ENCODE measurements around the gene GOLGA6A.

GOLGA6A gene

DNA sequence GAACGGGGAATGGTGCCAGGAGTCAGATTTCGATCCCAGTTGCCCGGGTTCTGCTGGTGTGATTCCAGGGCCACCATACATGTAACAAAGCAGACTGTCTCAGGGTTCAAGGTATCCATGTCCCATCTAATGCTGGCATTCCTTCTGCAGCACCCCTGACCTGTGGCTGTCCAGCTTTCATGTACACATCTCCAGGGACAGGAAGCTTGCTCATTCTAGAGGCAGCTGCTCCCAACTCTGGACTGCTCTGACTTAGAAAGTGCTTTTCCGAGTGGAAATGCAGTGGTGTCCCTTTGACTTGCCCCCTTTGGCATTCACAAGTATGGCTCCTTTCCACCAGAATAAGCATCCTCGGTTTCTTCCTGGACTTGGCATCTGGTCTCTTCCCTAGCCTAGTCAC is 56.9 kb downstream of the GOLGA6A start:
- H3K36me3 ChIP-seq (ENCODE audit: insufficient read depth, low read length) = peaks cover 83% of the 10 kb centered on the region; the same call in 1 of the 2 replicates
- peaks cover 15% of the 10 kb centered on the region; the same call in 1 of the 2 replicates for H3K79me2 ChIP-seq (ENCODE audit: insufficient read depth, low read length)
- TF ChIP-seq, protein P1, sequence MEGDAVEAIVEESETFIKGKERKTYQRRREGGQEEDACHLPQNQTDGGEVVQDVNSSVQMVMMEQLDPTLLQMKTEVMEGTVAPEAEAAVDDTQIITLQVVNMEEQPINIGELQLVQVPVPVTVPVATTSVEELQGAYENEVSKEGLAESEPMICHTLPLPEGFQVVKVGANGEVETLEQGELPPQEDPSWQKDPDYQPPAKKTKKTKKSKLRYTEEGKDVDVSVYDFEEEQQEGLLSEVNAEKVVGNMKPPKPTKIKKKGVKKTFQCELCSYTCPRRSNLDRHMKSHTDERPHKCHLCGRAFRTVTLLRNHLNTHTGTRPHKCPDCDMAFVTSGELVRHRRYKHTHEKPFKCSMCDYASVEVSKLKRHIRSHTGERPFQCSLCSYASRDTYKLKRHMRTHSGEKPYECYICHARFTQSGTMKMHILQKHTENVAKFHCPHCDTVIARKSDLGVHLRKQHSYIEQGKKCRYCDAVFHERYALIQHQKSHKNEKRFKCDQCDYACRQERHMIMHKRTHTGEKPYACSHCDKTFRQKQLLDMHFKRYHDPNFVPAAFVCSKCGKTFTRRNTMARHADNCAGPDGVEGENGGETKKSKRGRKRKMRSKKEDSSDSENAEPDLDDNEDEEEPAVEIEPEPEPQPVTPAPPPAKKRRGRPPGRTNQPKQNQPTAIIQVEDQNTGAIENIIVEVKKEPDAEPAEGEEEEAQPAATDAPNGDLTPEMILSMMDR (conservative IDR thresholded peaks at IDR 0.05; ENCODE audit: low read length) = no peak
- no peak for TF ChIP-seq EZH2phosphoT487 (IDR thresholded peaks at IDR 0.05; ENCODE audit: borderline replicate concordance)
- H3F3A ChIP-seq (ENCODE audit: low read depth) = no peaks in the 10 kb centered on the region
- no peak overlapping the region for H2AFZ ChIP-seq (ENCODE audit: low read length)
- no peaks in the 10 kb centered on the region for H3K27me3 ChIP-seq (ENCODE audit: insufficient read depth, low read length, poor library complexity, severe bottlenecking)
- no peak overlapping the region for H3K4me2 ChIP-seq (ENCODE audit: low read depth, low read length, poor library complexity, severe bottlenecking)
- H3K9me3 ChIP-seq (ENCODE audit: insufficient read depth, low read depth, low read length) = no peaks in the 10 kb centered on the region
- H3K9me2 ChIP-seq (replicated peaks; ENCODE audit: low read depth, low read length) = no peaks in the 10 kb centered on the region
- H3K4me3 ChIP-seq (ENCODE audit: low read length, poor library complexity, severe bottlenecking) = no peak overlapping the region
- peaks cover 9% of the 10 kb centered on the region for H4K20me1 ChIP-seq (ENCODE audit: insufficient read depth, low read length, poor library complexity, severe bottlenecking)
- no peaks in the 10 kb centered on the region for H3K4me1 ChIP-seq (ENCODE audit: insufficient read depth, low read length, poor library complexity, severe bottlenecking)
- no peak overlapping the region for H3K9ac ChIP-seq (ENCODE audit: low read depth, low read length, poor library complexity, severe bottlenecking)

DNA sequence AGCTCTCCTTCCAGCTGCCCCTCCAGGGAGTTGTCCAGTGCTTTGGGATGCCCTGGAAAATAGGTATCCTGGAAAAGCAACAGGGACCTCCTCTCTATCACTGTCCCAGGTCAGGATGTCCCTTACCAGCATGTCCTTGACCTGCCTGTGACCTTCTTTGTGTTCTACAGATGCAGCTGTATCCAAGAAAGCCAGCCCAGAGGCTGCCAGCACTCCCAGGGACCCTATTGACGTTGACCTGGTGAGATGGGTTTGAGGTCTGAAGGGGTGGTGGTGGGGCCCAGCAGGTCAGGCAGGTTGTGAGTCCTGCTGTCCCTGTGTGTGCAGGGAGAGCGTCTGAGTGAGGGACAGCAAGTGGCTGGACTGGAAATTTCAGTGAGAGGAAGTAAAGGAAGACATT is 57.7 kb downstream of the GOLGA6A start:
- Histone ChIP-seq H3K79me2 (ENCODE audit: insufficient read depth, low read length) (peaks cover 22% of the 10 kb centered on the region), H3K4me3 (ENCODE audit: low read length, poor library complexity, severe bottlenecking) (no peak overlapping the region), H3K4me2 (ENCODE audit: low read depth, low read length, poor library complexity, severe bottlenecking) (no peak overlapping the region), H3K9ac (ENCODE audit: low read depth, low read length, poor library complexity, severe bottlenecking) (no peak overlapping the region), H4K20me1 (ENCODE audit: insufficient read depth, low read length, poor library complexity, severe bottlenecking) (peaks cover 9% of the 10 kb centered on the region), H3K36me3 (ENCODE audit: insufficient read depth, low read length) (peaks cover 84% of the 10 kb centered on the region; the same call in 1 of the 2 replicates), H3K27me3 (ENCODE audit: insufficient read depth, low read length, poor library complexity, severe bottlenecking) (no peaks in the 10 kb centered on the region), H3K9me3 (ENCODE audit: insufficient read depth, low read depth, low read length) (no peaks in the 10 kb centered on the region), H3K4me1 (ENCODE audit: insufficient read depth, low read length, poor library complexity, severe bottlenecking) (no peaks in the 10 kb centered on the region), H2AFZ (ENCODE audit: low read length) (no peak overlapping the region), H3K9me2 (replicated peaks; ENCODE audit: low read depth, low read length) (no peaks in the 10 kb centered on the region), H3F3A (ENCODE audit: low read depth) (no peaks in the 10 kb centered on the region)
- TF ChIP-seq, protein P1 (conservative IDR thresholded peaks at IDR 0.05; ENCODE audit: low read length) = no peak
- no peak for TF ChIP-seq EZH2phosphoT487 (IDR thresholded peaks at IDR 0.05; ENCODE audit: borderline replicate concordance)

DNA sequence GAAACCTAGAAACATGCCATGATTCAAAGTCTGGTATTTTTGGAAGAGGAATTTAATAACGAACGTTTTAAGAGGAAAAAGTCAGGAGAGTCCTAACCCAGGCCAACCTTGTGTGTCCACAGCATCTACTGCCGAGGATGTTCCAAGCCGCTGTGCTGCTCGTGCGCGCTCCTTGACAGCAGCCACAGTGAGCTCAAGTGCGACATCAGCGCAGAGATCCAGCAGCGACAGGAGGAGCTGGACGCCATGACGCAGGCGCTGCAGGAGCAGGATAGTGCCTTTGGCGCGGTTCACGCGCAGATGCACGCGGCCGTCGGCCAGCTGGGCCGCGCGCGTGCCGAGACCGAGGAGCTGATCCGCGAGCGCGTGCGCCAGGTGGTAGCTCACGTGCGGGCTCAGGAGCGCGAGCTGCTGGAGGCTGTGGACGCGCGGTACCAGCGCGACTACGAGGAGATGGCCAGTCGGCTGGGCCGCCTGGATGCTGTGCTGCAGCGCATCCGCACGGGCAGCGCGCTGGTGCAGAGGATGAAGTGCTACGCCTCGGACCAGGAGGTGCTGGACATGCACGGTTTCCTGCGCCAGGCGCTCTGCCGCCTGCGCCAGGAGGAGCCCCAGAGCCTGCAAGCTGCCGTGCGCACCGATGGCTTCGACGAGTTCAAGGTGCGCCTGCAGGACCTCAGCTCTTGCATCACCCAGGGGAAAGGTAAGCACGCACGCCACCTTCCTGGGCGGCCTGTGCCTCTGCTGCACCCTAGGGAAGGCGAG is 59.5 kb downstream of the GOLGA6A start:
- H2AFZ ChIP-seq (ENCODE audit: low read length) = no peak overlapping the region
- H3K4me1 ChIP-seq (ENCODE audit: insufficient read depth, low read length, poor library complexity, severe bottlenecking) = no peaks in the 10 kb centered on the region
- peaks cover 85% of the 10 kb centered on the region; the same call in 1 of the 2 replicates for H3K36me3 ChIP-seq (ENCODE audit: insufficient read depth, low read length)
- H3F3A ChIP-seq (ENCODE audit: low read depth) = no peaks in the 10 kb centered on the region
- H3K27me3 ChIP-seq (ENCODE audit: insufficient read depth, low read length, poor library complexity, severe bottlenecking) = no peaks in the 10 kb centered on the region
- no peak overlapping the region for H3K9ac ChIP-seq (ENCODE audit: low read depth, low read length, poor library complexity, severe bottlenecking)
- H3K4me3 ChIP-seq (ENCODE audit: low read length, poor library complexity, severe bottlenecking) = no peak overlapping the region
- peaks cover 14% of the 10 kb centered on the region for H4K20me1 ChIP-seq (ENCODE audit: insufficient read depth, low read length, poor library complexity, severe bottlenecking)
- no peaks in the 10 kb centered on the region for H3K9me2 ChIP-seq (replicated peaks; ENCODE audit: low read depth, low read length)
- H3K4me2 ChIP-seq (ENCODE audit: low read depth, low read length, poor library complexity, severe bottlenecking) = no peak overlapping the region
- peaks cover 34% of the 10 kb centered on the region for H3K79me2 ChIP-seq (ENCODE audit: insufficient read depth, low read length)
- no peaks in the 10 kb centered on the region for H3K9me3 ChIP-seq (ENCODE audit: insufficient read depth, low read depth, low read length)
- TF ChIP-seq EZH2phosphoT487 (IDR thresholded peaks at IDR 0.05; ENCODE audit: borderline replicate concordance) = no peak
- TF ChIP-seq, protein P1 (conservative IDR thresholded peaks at IDR 0.05; ENCODE audit: low read length) = no peak

Data from Loucy (cell line).